Mesenchymal stem cell (in vitro differentiated cells and primary cell): Measurements from ENCODE around the gene TSC22D4.

Source experiments
- DNase-seq: peaks from one replicate; pipeline ENCODE4 v3.0.0-alpha.2; 2013
- H2AFZ ChIP-seq: one replicate; pipeline ENCODE4 v1.6.1; 2013; ENCODE audit warnings: low read depth, mild to moderate bottlenecking, control low read depth, inconsistent platforms, low read length, moderate library complexity
- H2AK5ac ChIP-seq: 2 replicates; pipeline ENCODE4 v1.6.1; 2013; ENCODE audit warnings: low read length, moderate library complexity, mild to moderate bottlenecking, inconsistent platforms; ENCODE audit not compliant: severe bottlenecking
- H2BK120ac ChIP-seq: one replicate; pipeline ENCODE4 v1.6.1; 2013; ENCODE audit warnings: low read depth, mild to moderate bottlenecking, inconsistent platforms, low read length, moderate library complexity
- H2BK12ac ChIP-seq, 2 experiments: one replicate each; pipeline ENCODE4 v1.6.1; 2013; ENCODE audit warnings: inconsistent platforms in 2 of 2, low read length in 2 of 2, mild to moderate bottlenecking in 2 of 2, moderate library complexity in 2 of 2, control low read depth in 1 of 2
- H2BK15ac ChIP-seq: one replicate; pipeline ENCODE4 v1.6.1; 2013; ENCODE audit warnings: mild to moderate bottlenecking, low read depth, inconsistent platforms; ENCODE audit not compliant: poor library complexity, severe bottlenecking
- H2BK5ac ChIP-seq: 2 replicates; pipeline ENCODE4 v1.6.1; 2013; ENCODE audit warnings: low read depth, mild to moderate bottlenecking, low read length, control low read depth, inconsistent platforms; ENCODE audit not compliant: poor library complexity, severe bottlenecking
- H3K14ac ChIP-seq, 2 experiments: one replicate each; pipeline ENCODE4 v1.6.1; 2013; ENCODE audit warnings: inconsistent platforms in 2 of 2, low read length in 2 of 2, control low read depth in 1 of 2, mild to moderate bottlenecking in 1 of 2, moderate library complexity in 1 of 2
- H3K18ac ChIP-seq, 2 experiments: one replicate each; pipeline ENCODE4 v1.6.1; 2013; ENCODE audit warnings: inconsistent platforms in 2 of 2, low read length in 2 of 2, control low read depth in 1 of 2, low read depth in 1 of 2, mild to moderate bottlenecking in 1 of 2
- H3K23ac ChIP-seq, 2 experiments: one replicate each; pipeline ENCODE4 v1.6.1; 2013; ENCODE audit warnings: inconsistent platforms in 2 of 2, low read length in 2 of 2, mild to moderate bottlenecking in 2 of 2, moderate library complexity in 2 of 2, control low read depth in 1 of 2
- H3K27ac ChIP-seq: 2 replicates; pipeline ENCODE4 v1.5.1; 2013; ENCODE audit warnings: mild to moderate bottlenecking, moderate library complexity, low read length, control low read depth, inconsistent platforms; ENCODE audit not compliant: poor library complexity, severe bottlenecking
- H3K27me3 ChIP-seq, 2 experiments: 2 replicates each; pipeline versions ENCODE4 v1.6.1 to v1.7.0; 2013; ENCODE audit warnings: low read length in 2 of 2, mild to moderate bottlenecking in 2 of 2, moderate library complexity in 2 of 2, control low read depth in 1 of 2, inconsistent platforms in 1 of 2; ENCODE audit not compliant: control insufficient read depth in 1 of 2, insufficient read depth in 1 of 2
- H3K36me3 ChIP-seq, 2 experiments: 2 replicates each; pipeline versions ENCODE4 v1.6.1 to v1.7.0; 2013; ENCODE audit warnings: low read length in 2 of 2, control low read depth in 1 of 2, inconsistent platforms in 1 of 2, low read depth in 1 of 2, mild to moderate bottlenecking in 1 of 2; ENCODE audit not compliant: insufficient read depth in 2 of 2, control insufficient read depth in 1 of 2
- H3K4ac ChIP-seq, 2 experiments: one replicate each; pipeline ENCODE4 v1.6.1; 2013; ENCODE audit warnings: inconsistent platforms in 2 of 2, low read length in 2 of 2, mild to moderate bottlenecking in 2 of 2, moderate library complexity in 2 of 2, control low read depth in 1 of 2, low read depth in 1 of 2
- H3K4me1 ChIP-seq: 2 replicates; pipeline ENCODE4 v1.6.1; 2013; ENCODE audit warnings: low read depth, low read length, control low read depth; ENCODE audit not compliant: control insufficient read depth, insufficient read depth
- H3K4me2 ChIP-seq: 2 replicates; pipeline ENCODE4 v1.6.1; 2013; ENCODE audit warnings: low read length, mild to moderate bottlenecking, inconsistent platforms; ENCODE audit not compliant: poor library complexity, severe bottlenecking
- H3K4me3 ChIP-seq, 2 experiments: 2 replicates each; pipeline versions ENCODE4 v1.5.1 to v1.7.0; 2013; ENCODE audit warnings: low read length in 2 of 2, mild to moderate bottlenecking in 2 of 2, control low read depth in 1 of 2, low read depth in 1 of 2; ENCODE audit not compliant: insufficient read depth in 1 of 2
- H3K79me1 ChIP-seq: replicated peaks from 2 replicates; pipeline ENCODE4 v1.6.1; 2013; ENCODE audit warnings: mild to moderate bottlenecking, control low read depth, low read length, inconsistent platforms; ENCODE audit not compliant: poor library complexity, severe bottlenecking
- H3K9ac ChIP-seq: 2 replicates; pipeline ENCODE4 v1.7.0; 2013; ENCODE audit warnings: mild to moderate bottlenecking, low read length, moderate library complexity
- H3K9me3 ChIP-seq: 2 replicates; pipeline ENCODE4 v1.7.0; 2013; ENCODE audit warnings: mild to moderate bottlenecking, low read length; ENCODE audit not compliant: control insufficient read depth
- H4K8ac ChIP-seq: one replicate; pipeline ENCODE4 v1.6.1; 2013; ENCODE audit warnings: inconsistent platforms, mild to moderate bottlenecking, low read length, moderate library complexity
- H4K91ac ChIP-seq: one replicate; pipeline ENCODE4 v1.6.1; 2013; ENCODE audit warnings: mild to moderate bottlenecking, low read length, inconsistent platforms
- WGBS: methylation state at CpG from one replicate; pipeline ENCODE4 v1.1.7; 2013; ENCODE audit warnings: mixed read lengths; 5-methylcytosine and 5-hydroxymethylcytosine counted together

The TSC22D4 gene

GRCh38 chr7:100488333-100489095 is 9.5 kb upstream of the TSC22D4 start:
- Histone ChIP-seq H3K4me3 (no peak overlapping the region), H4K91ac (no peak overlapping the region), H3K27ac (no peak overlapping the region), H2AFZ (no peak overlapping the region), H2BK12ac (no peak overlapping the region), H2AK5ac (no peak overlapping the region), H3K36me3 (peaks cover 0 to 8% of the 10 kb centered on the region in 2 experiments), H3K79me1 (no peaks in the 10 kb centered on the region), H3K9me3 (no peaks in the 10 kb centered on the region), H3K27me3 (no peaks in the 10 kb centered on the region), H3K14ac (no peak overlapping the region), H3K4me2 (no peak overlapping the region), H2BK5ac (no peak overlapping the region), H2BK120ac (no peak overlapping the region), H3K9ac (no peak overlapping the region), H4K8ac (no peak overlapping the region), H3K4ac (no peak overlapping the region), H3K4me1 (peaks cover 24% of the 10 kb centered on the region), H3K23ac (no peak overlapping the region), H3K18ac (no peak overlapping the region), H2BK15ac (no peak overlapping the region)
- no peak for DNase-seq
- 97% methylated on average over 40 of the region's 44 CpGs for WGBS

- H2AK5ac ChIP-seq = no peak overlapping the region
- H3K4ac ChIP-seq = peak overlapping the region in 1 of 2 experiments; percentile 2
- peak overlapping the region; percentile 28 for H4K91ac ChIP-seq
- H3K9ac ChIP-seq = no peak overlapping the region
- no peaks in the 10 kb centered on the region for H3K27me3 ChIP-seq
- H2BK120ac ChIP-seq = no peak overlapping the region
- H3K18ac ChIP-seq = no peak overlapping the region
- peaks cover 0 to 8% of the 10 kb centered on the region in 2 experiments for H3K36me3 ChIP-seq
- no peak overlapping the region for H3K14ac ChIP-seq
- no peak overlapping the region for H3K4me3 ChIP-seq
- no peak overlapping the region for H3K27ac ChIP-seq
- no peak overlapping the region for H2AFZ ChIP-seq
- no peak overlapping the region for H4K8ac ChIP-seq
- H3K9me3 ChIP-seq = no peaks in the 10 kb centered on the region
- no peak overlapping the region for H2BK15ac ChIP-seq
- WGBS = 86% methylated on average over 30 of the region's 30 CpGs
- DNase-seq = peak; percentile 45
- no peak overlapping the region for H2BK5ac ChIP-seq
- H2BK12ac ChIP-seq = peak overlapping the region in 1 of 2 experiments; percentile 15
- no peak overlapping the region for H3K23ac ChIP-seq
- peaks cover 27% of the 10 kb centered on the region for H3K4me1 ChIP-seq
- H3K79me1 ChIP-seq = no peaks in the 10 kb centered on the region
- no peak overlapping the region for H3K4me2 ChIP-seq
These were observed 7.9 kb upstream of the TSC22D4 start for GRCh38 chr7:100486753-100487446.

- H2AFZ ChIP-seq = no peak overlapping the region
- H3K14ac ChIP-seq = peak overlapping the region in 1 of 2 experiments; percentile 87
- peak overlapping the region; percentile 26 for H2BK15ac ChIP-seq
- peak overlapping the region in 1 of 2 experiments; percentile 86 for H2BK12ac ChIP-seq
- no peak overlapping the region for H3K23ac ChIP-seq
- WGBS = 89% methylated on average over 3 of the region's 5 CpGs
- no peak overlapping the region for H3K27ac ChIP-seq
- no peak overlapping the region for H2BK5ac ChIP-seq
- no peak overlapping the region for H3K4me2 ChIP-seq
- H3K9me3 ChIP-seq = no peaks in the 10 kb centered on the region
- H3K27me3 ChIP-seq = no peaks in the 10 kb centered on the region
- DNase-seq = no peak
- peak overlapping the region in 1 of 2 experiments; percentile 72 for H3K18ac ChIP-seq
- H2AK5ac ChIP-seq = no peak overlapping the region
- no peak overlapping the region for H4K91ac ChIP-seq
- no peak overlapping the region for H3K9ac ChIP-seq
- peaks cover 0 to 8% of the 10 kb centered on the region in 2 experiments for H3K36me3 ChIP-seq
- peaks cover 27% of the 10 kb centered on the region for H3K4me1 ChIP-seq
- no peak overlapping the region for H3K4ac ChIP-seq
- no peaks in the 10 kb centered on the region for H3K79me1 ChIP-seq
- H3K4me3 ChIP-seq = no peak overlapping the region
- no peak overlapping the region for H4K8ac ChIP-seq
- no peak overlapping the region for H2BK120ac ChIP-seq
These were observed 7.2 kb upstream of the TSC22D4 start for GRCh38 chr7:100486111-100486636.

- Histone ChIP-seq H3K4me2 (no peak overlapping the region), H2BK12ac (no peak overlapping the region), H2AFZ (no peak overlapping the region), H3K4ac (no peak overlapping the region), H3K27ac (no peak overlapping the region), H3K14ac (peak overlapping the region in 1 of 2 experiments; percentile 67), H4K8ac (peak overlapping the region; percentile 27), H2AK5ac (no peak overlapping the region), H2BK120ac (no peak overlapping the region), H3K9ac (no peak overlapping the region), H2BK15ac (peak overlapping the region; percentile 73), H2BK5ac (no peak overlapping the region), H3K79me1 (no peaks in the 10 kb centered on the region), H3K36me3 (peaks cover 0 to 5% of the 10 kb centered on the region in 2 experiments), H4K91ac (peak overlapping the region; percentile 70), H3K23ac (no peak overlapping the region), H3K4me1 (peaks cover 26% of the 10 kb centered on the region), H3K9me3 (no peaks in the 10 kb centered on the region), H3K4me3 (peak overlapping the region in 1 of 2 experiments; percentile 44), H3K27me3 (no peaks in the 10 kb centered on the region), H3K18ac (peak overlapping the region in 1 of 2 experiments; percentile 8)
- WGBS = 78% methylated on average over 4 of the region's 4 CpGs
- DNase-seq = peak; percentile 58
These were observed 6.5 kb upstream of the TSC22D4 start for GRCh38 chr7:100485471-100485876.
